Subcutaneous adipose tissue (tissue), 4 donors: ENCODE data around the gene ZSWIM5. TPM values are rescaled to one million over a fixed set of nuclear protein-coding genes. Genes with fewer than 3 reads are reported as not detected.

Experiments used
- total RNA-seq, 4 donors: library from RNA; depleted of rRNA; stranded (reverse); fragments of >200 nt; gene quantifications; one replicate each; pipeline ENCODE4 v1.1.0, GENCODE V29; 2016
- TF ChIP-seq, protein P1 (sequence below): fragments of 450-650 bp; IDR thresholded peaks from one replicate; pipeline ENCODE4 v1.5.1; 2016; ENCODE audit warnings: low read depth, mild to moderate bottlenecking, control low read depth, antibody characterized with exemption, moderate library complexity

The ZSWIM5 gene
- total RNA-seq, 4 donors from 2014 or later = 0.85 to 1.3 (median 1.0) TPM

DNA sequence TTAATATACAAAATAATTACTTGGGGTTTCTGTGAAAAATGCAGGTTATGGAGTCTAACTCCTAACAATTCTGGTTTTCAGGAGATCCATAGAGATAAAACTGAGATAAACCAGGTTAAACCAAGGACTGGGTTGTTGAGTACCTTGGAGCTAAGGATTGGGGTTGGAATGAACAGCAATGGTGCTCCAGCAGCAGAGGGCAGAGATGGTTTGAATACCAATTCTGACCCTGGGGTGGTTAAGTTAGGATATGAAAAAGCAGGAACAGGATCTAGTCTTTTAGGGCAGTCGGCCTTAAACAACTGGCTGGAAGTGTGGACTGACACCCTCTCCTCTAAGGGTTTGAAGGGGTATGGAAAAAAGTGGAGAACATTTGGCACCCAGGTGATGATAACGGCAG, 141.3 kb downstream of the ZSWIM5 start:
- TF ChIP-seq, protein P1, sequence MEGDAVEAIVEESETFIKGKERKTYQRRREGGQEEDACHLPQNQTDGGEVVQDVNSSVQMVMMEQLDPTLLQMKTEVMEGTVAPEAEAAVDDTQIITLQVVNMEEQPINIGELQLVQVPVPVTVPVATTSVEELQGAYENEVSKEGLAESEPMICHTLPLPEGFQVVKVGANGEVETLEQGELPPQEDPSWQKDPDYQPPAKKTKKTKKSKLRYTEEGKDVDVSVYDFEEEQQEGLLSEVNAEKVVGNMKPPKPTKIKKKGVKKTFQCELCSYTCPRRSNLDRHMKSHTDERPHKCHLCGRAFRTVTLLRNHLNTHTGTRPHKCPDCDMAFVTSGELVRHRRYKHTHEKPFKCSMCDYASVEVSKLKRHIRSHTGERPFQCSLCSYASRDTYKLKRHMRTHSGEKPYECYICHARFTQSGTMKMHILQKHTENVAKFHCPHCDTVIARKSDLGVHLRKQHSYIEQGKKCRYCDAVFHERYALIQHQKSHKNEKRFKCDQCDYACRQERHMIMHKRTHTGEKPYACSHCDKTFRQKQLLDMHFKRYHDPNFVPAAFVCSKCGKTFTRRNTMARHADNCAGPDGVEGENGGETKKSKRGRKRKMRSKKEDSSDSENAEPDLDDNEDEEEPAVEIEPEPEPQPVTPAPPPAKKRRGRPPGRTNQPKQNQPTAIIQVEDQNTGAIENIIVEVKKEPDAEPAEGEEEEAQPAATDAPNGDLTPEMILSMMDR = no peak

DNA sequence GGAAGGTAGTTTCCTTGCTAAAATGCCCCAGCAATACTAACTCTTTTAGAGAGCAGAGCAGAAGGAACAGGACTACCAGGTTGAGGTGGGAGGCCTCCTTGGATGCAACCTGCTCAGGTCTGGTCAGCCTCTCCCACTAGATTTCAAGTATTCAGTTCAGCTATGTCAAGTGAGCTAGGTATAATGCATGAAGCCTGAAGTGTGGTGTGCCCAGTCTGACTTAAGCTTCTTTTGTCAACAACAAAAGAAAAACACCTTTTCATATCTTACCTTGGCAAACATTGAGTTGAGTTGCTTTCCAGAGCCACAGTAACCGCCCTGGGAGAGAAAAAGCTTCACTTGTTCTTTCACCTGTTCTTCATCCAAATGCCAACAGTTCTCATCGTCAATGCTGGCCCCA, 146.6 kb downstream of the ZSWIM5 start:
- TF ChIP-seq, protein P1 = no peak

DNA sequence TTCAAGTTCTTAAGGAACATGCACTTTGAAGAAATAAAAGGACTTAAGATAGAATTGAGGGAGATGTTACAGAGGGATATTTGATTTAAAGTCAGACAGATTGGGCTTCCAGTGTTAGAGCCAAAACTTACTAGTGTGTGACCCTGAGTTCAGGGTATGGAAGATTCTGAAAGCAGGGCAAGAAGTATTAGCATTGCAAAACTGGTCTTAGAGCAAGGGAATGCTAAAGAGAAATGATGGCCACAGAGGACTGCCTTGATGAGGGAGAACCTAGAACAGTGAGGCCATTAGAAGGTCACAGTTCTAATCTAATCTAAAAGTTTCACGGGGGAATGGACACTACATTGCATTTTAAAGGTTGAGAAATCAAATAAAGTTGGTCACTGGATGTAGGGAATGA, 148.9 kb downstream of the ZSWIM5 start:
- TF ChIP-seq, protein P1 = no peak

DNA sequence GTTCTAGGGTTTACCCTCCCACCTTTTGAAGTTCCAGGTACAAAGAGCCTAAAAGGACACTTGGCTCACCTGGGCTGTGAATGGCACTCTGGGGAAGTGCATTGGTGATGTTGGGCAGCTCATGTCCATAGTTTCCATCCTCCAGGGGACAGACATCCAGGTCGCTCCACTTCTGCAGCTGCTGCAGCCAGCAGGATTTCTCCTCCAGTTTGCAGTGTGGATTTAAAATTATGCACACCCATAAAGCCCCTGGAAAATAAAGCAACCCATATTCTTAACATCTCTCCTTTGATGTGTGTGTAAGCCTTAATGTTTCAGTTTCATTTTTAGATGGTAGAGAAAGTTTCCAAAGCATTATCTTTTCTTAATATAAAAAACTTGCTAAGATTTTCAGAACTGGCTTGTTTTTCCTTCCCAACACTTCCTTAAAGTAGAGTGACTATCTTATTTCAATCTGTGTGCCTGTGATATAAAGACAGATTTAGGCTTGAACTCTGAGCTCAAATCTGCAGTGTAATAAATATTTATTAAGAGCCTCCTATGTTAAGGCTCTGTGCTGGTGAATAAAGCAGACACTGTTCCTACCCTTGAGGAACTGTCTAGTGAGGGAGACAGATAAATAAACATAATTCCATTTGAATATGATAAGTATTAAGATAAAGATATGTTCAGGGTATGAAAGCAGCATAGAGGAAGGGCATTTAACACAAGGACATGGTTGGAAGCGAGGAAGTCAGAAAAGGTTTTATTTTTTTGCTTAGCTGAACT, 155.2 kb downstream of the ZSWIM5 start:
- TF ChIP-seq, protein P1 = no peak

DNA sequence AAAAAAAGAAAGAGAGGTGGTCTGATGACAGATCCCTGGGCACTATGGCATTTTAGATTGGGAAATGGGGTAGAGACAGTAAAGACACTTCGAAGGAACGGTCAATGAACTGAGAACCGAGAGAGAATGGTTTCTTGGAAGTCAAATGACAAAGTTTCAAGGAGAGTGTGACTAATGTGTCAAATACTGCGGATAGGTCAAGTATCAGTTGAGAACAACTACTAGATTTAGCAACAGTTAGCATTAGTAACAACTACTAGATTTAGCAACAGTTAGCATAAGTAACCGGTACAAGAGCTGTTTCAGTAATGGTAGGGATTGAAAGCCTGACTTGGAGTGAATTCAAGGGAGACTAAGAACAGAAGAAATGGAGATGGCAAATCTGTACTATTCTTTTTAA, 159.4 kb downstream of the ZSWIM5 start:
- TF ChIP-seq, protein P1 = no peak

DNA sequence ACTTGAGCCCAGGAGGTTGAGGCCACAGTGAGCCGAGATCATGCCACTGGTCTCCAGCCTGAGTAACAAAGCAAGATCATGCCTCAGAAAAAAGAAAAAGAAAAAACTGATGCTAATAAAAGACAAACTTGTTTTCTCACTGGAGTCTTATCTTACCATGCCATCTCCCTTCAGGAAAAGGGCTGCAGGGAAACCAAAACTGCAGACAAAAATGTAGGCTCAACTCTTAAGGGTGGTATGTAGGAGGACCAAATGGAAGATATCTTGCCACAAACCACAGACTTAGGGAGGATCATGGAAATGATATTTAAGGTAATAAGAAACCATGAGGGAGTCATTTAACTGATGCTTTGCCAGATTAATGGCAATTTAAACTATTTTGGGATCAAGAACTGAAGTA, 161.5 kb downstream of the ZSWIM5 start:
- TF ChIP-seq, protein P1 = no peak

DNA sequence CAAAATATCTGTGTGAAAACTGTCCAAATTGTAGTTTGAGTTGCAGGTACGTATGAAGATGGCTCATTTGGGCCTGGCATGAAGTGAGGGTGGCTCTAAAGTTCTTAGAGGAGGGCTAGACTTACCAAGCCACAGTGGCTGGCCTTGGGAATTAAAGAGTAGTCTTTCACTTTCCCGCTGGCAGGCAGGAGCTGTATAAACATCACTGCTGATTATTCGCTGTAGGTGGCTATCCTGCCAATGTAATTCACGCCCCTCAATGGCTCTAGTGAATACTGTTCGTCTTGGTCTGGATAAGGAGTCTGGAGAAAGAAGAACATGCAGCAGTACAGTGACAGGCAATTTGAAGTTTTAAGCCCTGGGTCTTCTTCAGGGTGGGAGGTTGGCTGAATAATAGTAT, 163.3 kb downstream of the ZSWIM5 start:
- TF ChIP-seq, protein P1 = no peak
